Measurements from ENCODE around the gene PPP2CA. TPM values are rescaled to one million over a fixed set of nuclear protein-coding genes. Genes with fewer than 3 reads are reported as not detected.

PPP2CA gene
- total RNA-seq, 1 donor from 2014 or later = 198 TPM

- DNase-seq = no peak
These were observed 77.6 kb downstream of the PPP2CA start for GRCh38 chr5:134148316-134148715.

- peak; percentile 28 for DNase-seq
These were observed 79.0 kb downstream of the PPP2CA start for GRCh38 chr5:134146651-134147518.

DNA sequence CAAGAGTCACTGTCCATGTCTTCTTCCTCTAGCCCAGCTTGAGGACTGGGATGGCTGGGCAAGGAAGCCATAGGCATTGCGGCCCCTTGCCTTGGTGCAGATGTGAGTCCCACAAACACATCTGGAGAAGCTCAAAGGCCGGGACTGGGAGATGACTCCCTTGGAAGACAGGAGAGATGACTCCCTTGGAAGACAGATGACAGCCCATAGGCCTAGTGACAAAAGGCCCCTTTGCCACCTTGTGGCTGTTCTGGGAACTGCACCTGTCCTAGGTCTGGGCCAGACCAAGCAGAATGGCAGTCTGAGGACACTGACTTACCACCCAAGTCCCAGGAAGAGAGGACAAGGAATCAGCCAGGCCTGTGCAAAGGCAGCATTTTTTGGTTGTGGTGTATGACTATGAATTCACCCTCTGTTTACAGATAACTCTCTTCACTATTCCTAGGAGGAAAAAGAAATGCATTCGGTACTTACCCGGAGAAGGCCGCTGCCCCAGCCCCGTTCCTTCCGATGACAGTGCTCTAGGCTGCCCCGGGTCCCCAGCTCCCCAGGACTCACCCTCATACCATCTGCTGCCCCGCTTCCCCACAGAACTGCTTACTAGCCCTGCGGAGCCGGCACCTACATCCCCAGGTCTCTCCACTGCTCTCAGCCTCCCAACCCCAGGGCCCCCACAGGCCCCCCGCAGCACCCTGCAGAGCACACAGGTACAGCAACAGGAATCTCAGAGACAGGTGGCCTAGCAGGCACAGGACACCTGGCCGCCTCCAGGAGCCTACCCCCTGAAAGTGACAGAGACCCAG lies 79.9 kb downstream of the PPP2CA start:
- DNase-seq = peak; percentile 85

GRCh38 chr5:134145041-134145757 lies 80.7 kb downstream of the PPP2CA start:
- no peak for DNase-seq

Small RNA genes lying within 50 kb of the gene (small RNA-seq; reads per million reads assigned to genes)
- gene MIR3661 (ENCODE audit: low replicate concordance) = not detected

Other genes with a start within 250 kb of the PPP2CA start
- gene VDAC1, start 221.1 kb downstream of the PPP2CA start, total RNA-seq = 252 TPM
- gene TCF7, start 111.4 kb downstream of the PPP2CA start, total RNA-seq = 0.82 TPM
- gene SKP1, start 49.1 kb downstream of the PPP2CA start, total RNA-seq = 287 TPM
- 4.5 TPM for gene CDKL3, start 141.1 kb upstream of the PPP2CA start, total RNA-seq
- 69.4 TPM for gene UBE2B, start 145.5 kb upstream of the PPP2CA start, total RNA-seq
- gene CDKN2AIPNL, start 185.8 kb upstream of the PPP2CA start, total RNA-seq = 23.7 TPM